Subcutaneous adipose tissue (tissue), 4 donors: ENCODE data around the gene SMIM10L2A. TPM values are rescaled to one million over a fixed set of nuclear protein-coding genes. Genes with fewer than 3 reads are reported as not detected.

ENCODE experiments used
- CTCF ChIP-seq: fragments of 450-650 bp; IDR thresholded peaks from one replicate; pipeline ENCODE4 v1.5.1; 2016; ENCODE audit warnings: low read depth, mild to moderate bottlenecking, control low read depth, antibody characterized with exemption, moderate library complexity
- total RNA-seq, 4 donors: library from RNA; depleted of rRNA; stranded (reverse); fragments of >200 nt; gene quantifications; one replicate each; pipeline ENCODE4 v1.1.0, GENCODE V29; 2016

The SMIM10L2A gene
- total RNA-seq, 4 donors from 2014 or later = 0.33 to 1.1 (median 0.48) TPM

GRCh38 chrX:135403374-135403773 is 18.4 kb upstream of the SMIM10L2A start:
- TF ChIP-seq CTCF = no peak

- TF ChIP-seq CTCF = no peak
Measured at GRCh38 chrX:135408794-135409193, 12.9 kb upstream of the SMIM10L2A start.

- TF ChIP-seq CTCF = no peak
Measured at GRCh38 chrX:135410861-135411627, 10.7 kb upstream of the SMIM10L2A start.

GRCh38 chrX:135411893-135412292 is 9.9 kb upstream of the SMIM10L2A start:
- TF ChIP-seq CTCF = no peak

GRCh38 chrX:135416546-135416945 is 5.2 kb upstream of the SMIM10L2A start:
- no peak for TF ChIP-seq CTCF

- TF ChIP-seq CTCF = no peak
Measured at GRCh38 chrX:135420831-135421230, 913 bp upstream of the SMIM10L2A start.

GRCh38 chrX:135421537-135421931 is 210 bp upstream of the SMIM10L2A start:
- no peak for TF ChIP-seq CTCF
